ENCODE data around the gene XPC.

Gene XPC

GRCh38 chr3:14170531-14171159 lies 7.8 kb downstream of the XPC start:
- no peak for DNase-seq (ENCODE audit: low read depth)

- no peak for DNase-seq (ENCODE audit: low read depth)
Measured at GRCh38 chr3:14169871-14170270, 8.5 kb downstream of the XPC start.

GRCh38 chr3:14169435-14169834 lies 9.0 kb downstream of the XPC start:
- no peak for DNase-seq (ENCODE audit: low read depth)

- DNase-seq (ENCODE audit: low read depth), result no peak
Measured at GRCh38 chr3:14166877-14167603, 11.4 kb downstream of the XPC start.

- DNase-seq (ENCODE audit: low read depth), result no peak
Measured at GRCh38 chr3:14162178-14162577, 16.2 kb downstream of the XPC start.

- DNase-seq (ENCODE audit: low read depth), result no peak
Measured at GRCh38 chr3:14161282-14161681, 17.1 kb downstream of the XPC start.

- no peak for DNase-seq (ENCODE audit: low read depth)
Measured at GRCh38 chr3:14159426-14159825, 19.0 kb downstream of the XPC start.

GRCh38 chr3:14158370-14158769 lies 20.0 kb downstream of the XPC start:
- no peak for DNase-seq (ENCODE audit: low read depth)

- no peak for DNase-seq (ENCODE audit: low read depth)
Measured at GRCh38 chr3:14157951-14158350, 20.4 kb downstream of the XPC start.

- DNase-seq (ENCODE audit: low read depth), result no peak
Measured at GRCh38 chr3:14156843-14157561, 21.4 kb downstream of the XPC start.

GRCh38 chr3:14156201-14156600 lies 22.2 kb downstream of the XPC start:
- DNase-seq (ENCODE audit: low read depth), result no peak

GRCh38 chr3:14154895-14155440 lies 23.4 kb downstream of the XPC start:
- DNase-seq (ENCODE audit: low read depth), result no peak

GRCh38 chr3:14154276-14154675 lies 24.1 kb downstream of the XPC start:
- no peak for DNase-seq (ENCODE audit: low read depth)

- no peak for DNase-seq (ENCODE audit: low read depth)
Measured at GRCh38 chr3:14153663-14154062, 24.7 kb downstream of the XPC start.

GRCh38 chr3:14152963-14153355 lies 25.4 kb downstream of the XPC start:
- no peak for DNase-seq (ENCODE audit: low read depth)

- no peak for DNase-seq (ENCODE audit: low read depth)
Measured at GRCh38 chr3:14152233-14152962, 26.0 kb downstream of the XPC start.

GRCh38 chr3:14151471-14152083 lies 26.8 kb downstream of the XPC start:
- DNase-seq (ENCODE audit: low read depth), result no peak

GRCh38 chr3:14150491-14151230 lies 27.7 kb downstream of the XPC start:
- no peak for DNase-seq (ENCODE audit: low read depth)

GRCh38 chr3:14150078-14150477 lies 28.3 kb downstream of the XPC start:
- no peak for DNase-seq (ENCODE audit: low read depth)

- DNase-seq (ENCODE audit: low read depth), result no peak
Measured at GRCh38 chr3:14148041-14148985, 30.1 kb downstream of the XPC start.

All from activated T-cell treated with anti-CD3 and anti-CD28 coated beads for 48 hours (primary cell).